WTC11 (cell line): ENCODE data around the gene RUFY3.

ENCODE experiments used
- NFYB ChIP-seq: sonication (generic); formaldehyde crosslinking; conservative IDR thresholded peaks from 2 replicates; pipeline ENCODE4 v1.8.0; 2022; ENCODE audit warnings: low read depth, missing genetic modification reagents
- ZNF121 ChIP-seq: sonication (generic); formaldehyde crosslinking; IDR thresholded peaks from 2 replicates; pipeline ENCODE4 v1.8.0; 2023; ENCODE audit warnings: missing genetic modification reagents
- TF ChIP-seq, protein P1 (sequence below): fragments of 200-600 bp; IDR thresholded peaks from 2 replicates; pipeline ENCODE4 v1.8.0; 2022; ENCODE audit warnings: antibody characterized with exemption
- TF ChIP-seq, protein P2 (sequence below): sonication (generic); formaldehyde crosslinking; IDR thresholded peaks from 2 replicates; pipeline ENCODE4 v1.8.1; 2022; ENCODE audit warnings: low read depth, mild to moderate bottlenecking, moderate library complexity, missing genetic modification reagents, borderline replicate concordance
- TF ChIP-seq, protein P3 (sequence below): sonication (generic); formaldehyde crosslinking; IDR thresholded peaks from 2 replicates; pipeline ENCODE4 v1.8.0; 2023; ENCODE audit warnings: missing genetic modification reagents
- TF ChIP-seq, protein P4 (sequence below): sonication (generic); formaldehyde crosslinking; IDR thresholded peaks from 2 replicates; pipeline ENCODE4 v1.8.1; 2022; ENCODE audit warnings: low read depth, missing genetic modification reagents, borderline replicate concordance

DNA sequence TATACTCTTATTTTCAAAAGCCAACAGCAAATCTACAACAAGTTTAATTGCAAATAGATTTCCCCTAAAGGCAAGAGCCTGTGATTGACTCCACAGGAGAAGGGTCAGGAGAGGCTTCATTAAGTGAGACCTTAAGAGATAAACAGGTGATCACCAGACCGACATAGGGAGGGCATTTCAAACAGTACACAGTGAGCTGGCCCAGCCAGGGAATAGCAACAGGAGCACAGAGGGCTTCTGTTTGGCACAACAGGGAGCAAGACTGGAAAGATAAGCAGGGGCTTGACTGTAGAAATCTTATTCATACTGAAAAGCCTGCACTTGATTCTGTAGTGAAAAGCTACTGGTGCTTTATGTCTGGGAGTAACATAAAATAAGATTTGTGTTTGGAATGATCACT, 3.9 kb downstream of the RUFY3 start:
- TF ChIP-seq, protein P1, sequence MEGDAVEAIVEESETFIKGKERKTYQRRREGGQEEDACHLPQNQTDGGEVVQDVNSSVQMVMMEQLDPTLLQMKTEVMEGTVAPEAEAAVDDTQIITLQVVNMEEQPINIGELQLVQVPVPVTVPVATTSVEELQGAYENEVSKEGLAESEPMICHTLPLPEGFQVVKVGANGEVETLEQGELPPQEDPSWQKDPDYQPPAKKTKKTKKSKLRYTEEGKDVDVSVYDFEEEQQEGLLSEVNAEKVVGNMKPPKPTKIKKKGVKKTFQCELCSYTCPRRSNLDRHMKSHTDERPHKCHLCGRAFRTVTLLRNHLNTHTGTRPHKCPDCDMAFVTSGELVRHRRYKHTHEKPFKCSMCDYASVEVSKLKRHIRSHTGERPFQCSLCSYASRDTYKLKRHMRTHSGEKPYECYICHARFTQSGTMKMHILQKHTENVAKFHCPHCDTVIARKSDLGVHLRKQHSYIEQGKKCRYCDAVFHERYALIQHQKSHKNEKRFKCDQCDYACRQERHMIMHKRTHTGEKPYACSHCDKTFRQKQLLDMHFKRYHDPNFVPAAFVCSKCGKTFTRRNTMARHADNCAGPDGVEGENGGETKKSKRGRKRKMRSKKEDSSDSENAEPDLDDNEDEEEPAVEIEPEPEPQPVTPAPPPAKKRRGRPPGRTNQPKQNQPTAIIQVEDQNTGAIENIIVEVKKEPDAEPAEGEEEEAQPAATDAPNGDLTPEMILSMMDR = no peak
- TF ChIP-seq NFYB (CRISPR knock-in tag) (no peak), ZNF121 (CRISPR knock-in tag) (no peak)
- TF ChIP-seq, protein P2, sequence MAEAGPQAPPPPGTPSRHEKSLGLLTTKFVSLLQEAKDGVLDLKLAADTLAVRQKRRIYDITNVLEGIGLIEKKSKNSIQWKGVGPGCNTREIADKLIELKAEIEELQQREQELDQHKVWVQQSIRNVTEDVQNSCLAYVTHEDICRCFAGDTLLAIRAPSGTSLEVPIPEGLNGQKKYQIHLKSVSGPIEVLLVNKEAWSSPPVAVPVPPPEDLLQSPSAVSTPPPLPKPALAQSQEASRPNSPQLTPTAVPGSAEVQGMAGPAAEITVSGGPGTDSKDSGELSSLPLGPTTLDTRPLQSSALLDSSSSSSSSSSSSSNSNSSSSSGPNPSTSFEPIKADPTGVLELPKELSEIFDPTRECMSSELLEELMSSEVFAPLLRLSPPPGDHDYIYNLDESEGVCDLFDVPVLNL (CRISPR knock-in tag) = no peak
- TF ChIP-seq, protein P3, sequence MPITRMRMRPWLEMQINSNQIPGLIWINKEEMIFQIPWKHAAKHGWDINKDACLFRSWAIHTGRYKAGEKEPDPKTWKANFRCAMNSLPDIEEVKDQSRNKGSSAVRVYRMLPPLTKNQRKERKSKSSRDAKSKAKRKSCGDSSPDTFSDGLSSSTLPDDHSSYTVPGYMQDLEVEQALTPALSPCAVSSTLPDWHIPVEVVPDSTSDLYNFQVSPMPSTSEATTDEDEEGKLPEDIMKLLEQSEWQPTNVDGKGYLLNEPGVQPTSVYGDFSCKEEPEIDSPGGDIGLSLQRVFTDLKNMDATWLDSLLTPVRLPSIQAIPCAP (CRISPR knock-in tag) = no peak
- TF ChIP-seq, protein P4, sequence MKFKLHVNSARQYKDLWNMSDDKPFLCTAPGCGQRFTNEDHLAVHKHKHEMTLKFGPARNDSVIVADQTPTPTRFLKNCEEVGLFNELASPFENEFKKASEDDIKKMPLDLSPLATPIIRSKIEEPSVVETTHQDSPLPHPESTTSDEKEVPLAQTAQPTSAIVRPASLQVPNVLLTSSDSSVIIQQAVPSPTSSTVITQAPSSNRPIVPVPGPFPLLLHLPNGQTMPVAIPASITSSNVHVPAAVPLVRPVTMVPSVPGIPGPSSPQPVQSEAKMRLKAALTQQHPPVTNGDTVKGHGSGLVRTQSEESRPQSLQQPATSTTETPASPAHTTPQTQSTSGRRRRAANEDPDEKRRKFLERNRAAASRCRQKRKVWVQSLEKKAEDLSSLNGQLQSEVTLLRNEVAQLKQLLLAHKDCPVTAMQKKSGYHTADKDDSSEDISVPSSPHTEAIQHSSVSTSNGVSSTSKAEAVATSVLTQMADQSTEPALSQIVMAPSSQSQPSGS (CRISPR knock-in tag) = no peak
